ENCODE data around the gene ZMYND10.

The ZMYND10 gene

GRCh38 chr3:50383750-50384149 is 38.2 kb upstream of the ZMYND10 start:
- no peak overlapping the region for H3K14ac ChIP-seq (ENCODE audit: low read length)
- no peak overlapping the region for H4K8ac ChIP-seq (ENCODE audit: low read depth, low read length)
- no CpG with 5 or more reads among the region's 6 CpGs for WGBS (ENCODE audit: extremely low coverage, insufficient coverage, insufficient read length)
- H2AK5ac ChIP-seq (ENCODE audit: low read length), result no peak overlapping the region
- no peak overlapping the region for H4K91ac ChIP-seq (ENCODE audit: low read depth, low read length)
- H3K4me2 ChIP-seq (ENCODE audit: low read length), result no peak overlapping the region
- no peaks in the 10 kb centered on the region for H3K36me3 ChIP-seq (ENCODE audit: control insufficient read depth in 1 of 2, insufficient read depth in 2 of 2, low read length in 2 of 2)
- H3K4ac ChIP-seq (ENCODE audit: low read depth, low read length), result no peak overlapping the region
- H2BK5ac ChIP-seq (ENCODE audit: low read depth, low read length, poor library complexity), result no peak overlapping the region
- no peak overlapping the region for H2AFZ ChIP-seq (ENCODE audit: insufficient read depth, low read length, poor library complexity)
- H3K9ac ChIP-seq (ENCODE audit: low read length), result no peak overlapping the region
- no peak overlapping the region for H2BK12ac ChIP-seq (ENCODE audit: low read length)
- H3K79me2 ChIP-seq (ENCODE audit: control insufficient read depth, insufficient read depth, low read length, poor library complexity), result no peaks in the 10 kb centered on the region
- no peak overlapping the region for H3K4me3 ChIP-seq (ENCODE audit: low read depth, low read length)
- H3K79me1 ChIP-seq (ENCODE audit: low read length), result no peaks in the 10 kb centered on the region
- H3K23ac ChIP-seq (ENCODE audit: low read length), result no peak overlapping the region
- no peaks in the 10 kb centered on the region for H3K27me3 ChIP-seq (ENCODE audit: insufficient read depth, low read length)
- DNase-seq, result no peak
- no peaks in the 10 kb centered on the region for H3K4me1 ChIP-seq (ENCODE audit: control insufficient read depth in 1 of 2, insufficient read depth in 2 of 2, low read length in 2 of 2)
- H3K18ac ChIP-seq (ENCODE audit: low read length), result no peak overlapping the region
- H2BK120ac ChIP-seq (ENCODE audit: insufficient read depth, low read length, poor library complexity), result no peak overlapping the region
- H4K12ac ChIP-seq (ENCODE audit: low read depth, low read length), result no peak overlapping the region
- H3K27ac ChIP-seq (ENCODE audit: low read depth, low read length), result no peak overlapping the region
- no peaks in the 10 kb centered on the region for H3K9me3 ChIP-seq (ENCODE audit: insufficient read depth, low read depth, low read length)

- Histone ChIP-seq H2BK5ac (ENCODE audit: low read depth, low read length, poor library complexity) (no peak overlapping the region), H3K4me1 (ENCODE audit: control insufficient read depth in 1 of 2, insufficient read depth in 2 of 2, low read length in 2 of 2) (no peaks in the 10 kb centered on the region), H3K4me3 (ENCODE audit: low read depth, low read length) (no peak overlapping the region), H4K91ac (ENCODE audit: low read depth, low read length) (no peak overlapping the region), H3K79me2 (ENCODE audit: control insufficient read depth, insufficient read depth, low read length, poor library complexity) (no peaks in the 10 kb centered on the region), H3K27me3 (ENCODE audit: insufficient read depth, low read length) (no peaks in the 10 kb centered on the region), H2BK12ac (ENCODE audit: low read length) (no peak overlapping the region), H3K4ac (ENCODE audit: low read depth, low read length) (no peak overlapping the region), H3K4me2 (ENCODE audit: low read length) (no peak overlapping the region), H2BK120ac (ENCODE audit: insufficient read depth, low read length, poor library complexity) (no peak overlapping the region), H3K79me1 (ENCODE audit: low read length) (no peaks in the 10 kb centered on the region), H3K18ac (ENCODE audit: low read length) (no peak overlapping the region), H2AK5ac (ENCODE audit: low read length) (no peak overlapping the region), H3K9me3 (ENCODE audit: insufficient read depth, low read depth, low read length) (no peaks in the 10 kb centered on the region), H4K12ac (ENCODE audit: low read depth, low read length) (no peak overlapping the region), H2AFZ (ENCODE audit: insufficient read depth, low read length, poor library complexity) (no peak overlapping the region), H3K14ac (ENCODE audit: low read length) (no peak overlapping the region), H3K36me3 (ENCODE audit: control insufficient read depth in 1 of 2, insufficient read depth in 2 of 2, low read length in 2 of 2) (no peaks in the 10 kb centered on the region), H3K23ac (ENCODE audit: low read length) (no peak overlapping the region), H3K27ac (ENCODE audit: low read depth, low read length) (no peak overlapping the region), H3K9ac (ENCODE audit: low read length) (no peak overlapping the region), H4K8ac (ENCODE audit: low read depth, low read length) (no peak overlapping the region)
- DNase-seq, result no peak
- WGBS (ENCODE audit: extremely low coverage, insufficient coverage, insufficient read length), result no CpG with 5 or more reads among the region's 12 CpGs
Measured at GRCh38 chr3:50382722-50383121, 37.2 kb upstream of the ZMYND10 start.

GRCh38 chr3:50381383-50381782 is 35.9 kb upstream of the ZMYND10 start:
- Histone ChIP-seq H3K27me3 (ENCODE audit: insufficient read depth, low read length) (no peaks in the 10 kb centered on the region), H2BK12ac (ENCODE audit: low read length) (no peak overlapping the region), H3K4me3 (ENCODE audit: low read depth, low read length) (no peak overlapping the region), H3K14ac (ENCODE audit: low read length) (no peak overlapping the region), H4K8ac (ENCODE audit: low read depth, low read length) (no peak overlapping the region), H2AFZ (ENCODE audit: insufficient read depth, low read length, poor library complexity) (no peak overlapping the region), H3K9me3 (ENCODE audit: insufficient read depth, low read depth, low read length) (peaks cover 2% of the 10 kb centered on the region), H3K79me2 (ENCODE audit: control insufficient read depth, insufficient read depth, low read length, poor library complexity) (no peaks in the 10 kb centered on the region), H2BK120ac (ENCODE audit: insufficient read depth, low read length, poor library complexity) (no peak overlapping the region), H2AK5ac (ENCODE audit: low read length) (no peak overlapping the region), H3K27ac (ENCODE audit: low read depth, low read length) (no peak overlapping the region), H3K9ac (ENCODE audit: low read length) (no peak overlapping the region), H3K4me1 (ENCODE audit: control insufficient read depth in 1 of 2, insufficient read depth in 2 of 2, low read length in 2 of 2) (no peaks in the 10 kb centered on the region), H4K12ac (ENCODE audit: low read depth, low read length) (no peak overlapping the region), H3K23ac (ENCODE audit: low read length) (no peak overlapping the region), H2BK5ac (ENCODE audit: low read depth, low read length, poor library complexity) (no peak overlapping the region), H4K91ac (ENCODE audit: low read depth, low read length) (no peak overlapping the region), H3K4me2 (ENCODE audit: low read length) (no peak overlapping the region), H3K79me1 (ENCODE audit: low read length) (no peaks in the 10 kb centered on the region), H3K36me3 (ENCODE audit: control insufficient read depth in 1 of 2, insufficient read depth in 2 of 2, low read length in 2 of 2) (no peaks in the 10 kb centered on the region), H3K4ac (ENCODE audit: low read depth, low read length) (no peak overlapping the region), H3K18ac (ENCODE audit: low read length) (no peak overlapping the region)
- WGBS (ENCODE audit: extremely low coverage, insufficient coverage, insufficient read length), result no CpG with 5 or more reads among the region's 4 CpGs
- DNase-seq, result no peak

GRCh38 chr3:50380405-50381085 is 35.0 kb upstream of the ZMYND10 start:
- Histone ChIP-seq H3K18ac (ENCODE audit: low read length) (no peak overlapping the region), H4K91ac (ENCODE audit: low read depth, low read length) (no peak overlapping the region), H4K12ac (ENCODE audit: low read depth, low read length) (no peak overlapping the region), H3K9ac (ENCODE audit: low read length) (no peak overlapping the region), H3K23ac (ENCODE audit: low read length) (no peak overlapping the region), H2BK12ac (ENCODE audit: low read length) (no peak overlapping the region), H3K27ac (ENCODE audit: low read depth, low read length) (no peak overlapping the region), H3K4ac (ENCODE audit: low read depth, low read length) (no peak overlapping the region), H3K4me2 (ENCODE audit: low read length) (no peak overlapping the region), H3K4me1 (ENCODE audit: control insufficient read depth in 1 of 2, insufficient read depth in 2 of 2, low read length in 2 of 2) (no peaks in the 10 kb centered on the region), H3K4me3 (ENCODE audit: low read depth, low read length) (no peak overlapping the region), H3K27me3 (ENCODE audit: insufficient read depth, low read length) (no peaks in the 10 kb centered on the region), H3K36me3 (ENCODE audit: control insufficient read depth in 1 of 2, insufficient read depth in 2 of 2, low read length in 2 of 2) (no peaks in the 10 kb centered on the region), H3K79me2 (ENCODE audit: control insufficient read depth, insufficient read depth, low read length, poor library complexity) (no peaks in the 10 kb centered on the region), H4K8ac (ENCODE audit: low read depth, low read length) (no peak overlapping the region), H2BK5ac (ENCODE audit: low read depth, low read length, poor library complexity) (no peak overlapping the region), H2AFZ (ENCODE audit: insufficient read depth, low read length, poor library complexity) (no peak overlapping the region), H3K79me1 (ENCODE audit: low read length) (no peaks in the 10 kb centered on the region), H3K14ac (ENCODE audit: low read length) (no peak overlapping the region), H3K9me3 (ENCODE audit: insufficient read depth, low read depth, low read length) (peaks cover 4% of the 10 kb centered on the region), H2BK120ac (ENCODE audit: insufficient read depth, low read length, poor library complexity) (no peak overlapping the region), H2AK5ac (ENCODE audit: low read length) (no peak overlapping the region)
- no CpG with 5 or more reads among the region's 17 CpGs for WGBS (ENCODE audit: extremely low coverage, insufficient coverage, insufficient read length)
- no peak for DNase-seq

Measured in trophoblast cell (in vitro differentiated cells and primary cell).